OCI-LY7 (cell line): ENCODE measurements around the gene AMTN.

Experiments used
- CTCF ChIP-seq: fragments of 200-600 bp; sonication (generic); conservative IDR thresholded peaks from 2 replicates; pipeline ENCODE4 v1.5.1; 2014; ENCODE audit warnings: mild to moderate bottlenecking, antibody characterized with exemption, low read length, moderate library complexity, mixed read lengths
- EZH2phosphoT487 ChIP-seq: fragments of 200-600 bp; sonication (generic); IDR thresholded peaks from 2 replicates; pipeline ENCODE4 v1.6.1; 2018; ENCODE audit warnings: low read depth, borderline replicate concordance, mild to moderate bottlenecking, mixed run types, antibody characterized with exemption, low read length, moderate library complexity, mixed read lengths

DNA sequence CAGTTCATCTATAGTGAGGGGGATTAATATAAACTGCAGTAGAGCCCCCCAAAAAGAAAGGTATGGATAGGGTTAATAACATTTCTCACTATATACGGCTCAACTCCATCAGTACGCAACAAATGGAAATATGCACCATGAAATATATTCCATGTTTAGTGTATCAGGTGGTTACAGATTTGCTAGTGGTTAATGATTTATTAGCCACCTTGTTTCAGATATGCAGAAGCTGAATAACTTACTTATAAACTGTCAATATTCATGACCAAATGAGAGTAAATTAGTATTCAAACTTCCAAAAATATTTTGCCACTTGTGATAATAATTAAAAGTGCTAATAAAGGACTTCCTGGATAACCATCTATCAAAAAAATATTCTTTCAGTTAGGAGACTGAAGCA is 14.8 kb downstream of the AMTN start:
- no peak for TF ChIP-seq CTCF
- TF ChIP-seq EZH2phosphoT487 = no peak
